Measurements from ENCODE around the gene PTPRR. TPM values are rescaled to one million over a fixed set of nuclear protein-coding genes. Genes with fewer than 3 reads are reported as not detected.

Gene PTPRR
- total and polyA plus RNA-seq, 2 of the 4 experiments (the other 2 are of a cell fraction), result 0.18 to 0.21 TPM

GRCh38 chr12:70754330-70754741 lies 166.2 kb downstream of the PTPRR start:
- Histone ChIP-seq H3K4ac (ENCODE audit: low read depth, low read length) (no peak overlapping the region), H3K36me3 (ENCODE audit: control insufficient read depth, insufficient read depth, low read length) (no peaks in the 10 kb centered on the region), H3K56ac (ENCODE audit: extremely low read depth, insufficient read depth, low read length) (no peak overlapping the region), H3K9me1 (ENCODE audit: insufficient read depth, low read length) (no peaks in the 10 kb centered on the region), H3K27ac (ENCODE audit: insufficient read depth, low read length) (no peak overlapping the region), H4K8ac (ENCODE audit: low read depth in 2 of 2, low read length in 2 of 2) (no peak overlapping the region), H3K4me2 (ENCODE audit: low read depth, low read length) (no peak overlapping the region), H3K18ac (ENCODE audit: low read depth, low read length) (no peak overlapping the region), H3K4me3 (ENCODE audit: insufficient read depth, low read depth, low read length) (no peak overlapping the region), H2AK5ac (ENCODE audit: low read depth, low read length) (no peak overlapping the region), H4K5ac (ENCODE audit: low read depth, low read length) (no peak overlapping the region), H2AK9ac (replicated peaks; ENCODE audit: low read depth, low read length, poor library complexity) (no peak overlapping the region), H4K91ac (ENCODE audit: insufficient read depth, low read depth, low read length) (no peak overlapping the region), H2AFZ (replicated peaks; ENCODE audit: low read length, poor library complexity) (no peak overlapping the region), H3K23ac (ENCODE audit: low read depth, low read length) (no peak overlapping the region), H3K4me1 (ENCODE audit: control insufficient read depth, insufficient read depth, low read length) (no peaks in the 10 kb centered on the region), H3K79me1 (ENCODE audit: low read depth in 1 of 2, low read length in 2 of 2) (no peaks in the 10 kb centered on the region), H2BK5ac (ENCODE audit: low read depth, low read length, poor library complexity, severe bottlenecking) (no peak overlapping the region), H4K20me1 (ENCODE audit: insufficient read depth, low read length) (no peaks in the 10 kb centered on the region), H3K14ac (replicated peaks; ENCODE audit: low read depth, low read length) (no peak overlapping the region), H2BK20ac (ENCODE audit: low read depth, low read length) (no peak overlapping the region), H3K9ac (ENCODE audit: low read depth, low read length) (no peak overlapping the region), H2BK120ac (ENCODE audit: low read depth, low read length) (no peak overlapping the region), H3K27me3 (ENCODE audit: control insufficient read depth, insufficient read depth, low read length) (no peaks in the 10 kb centered on the region; the same call in 1 of the 2 replicates), H2BK15ac (ENCODE audit: low read depth, low read length) (no peak overlapping the region), H3K9me3 (ENCODE audit: control insufficient read depth, insufficient read depth, low read length) (no peaks in the 10 kb centered on the region)
- no peak for ATAC-seq (ENCODE audit: low read depth)
- no peak for TF ChIP-seq ELK1 (IDR thresholded peaks at IDR 0.05; ENCODE audit: borderline replicate concordance, low read depth, low read length)
- no peak for TF ChIP-seq FOS (IDR thresholded peaks at IDR 0.05; ENCODE audit: low read depth, low read length)
- no peak for TF ChIP-seq RAD21 (IDR thresholded peaks at IDR 0.05; ENCODE audit: low read length)
- no peak for TF ChIP-seq POLR2A (IDR thresholded peaks at IDR 0.05; ENCODE audit: low read depth, low read length)
- TF ChIP-seq RFX5 (IDR thresholded peaks at IDR 0.05; ENCODE audit: low read depth, low read length), result no peak
- no peak for DNase-seq
- intact Hi-C loops (cut with micrococcal nuclease) (no loop called here), in situ Hi-C loops (cut with MboI; ENCODE audit: low sequenced_read_pairs) (no loop called here), dilution Hi-C loops (cut with HindIII; ENCODE audit: low sequenced_read_pairs, unreplicated experiment) (no loop called here)
- ChIA-PET POLR2A (ENCODE audit: unreplicated experiment) (no interaction called here), CTCF (interaction anchor here (0.6 kb wide), 1 partner anchor 31 kb away, joined by 9 read pairs; no protein-coding TSS in a partner anchor)
- BruUV-seq (replicated peaks), result no TSS peak
- 25% methylated on average over 1 of the region's 6 CpGs; no CpG with 5 or more reads in 1 of the 2 experiments for WGBS, 2 experiments (ENCODE audit: extremely low coverage in 2 of 2, insufficient read length in 1 of 2)

Data from IMR-90 (cell line).